Inferior parietal cortex (tissue), 1 donor: ENCODE results near the gene MIPOL1.

Experiments
- DNase-seq: peaks from one replicate; pipeline ENCODE4 v3.0.0-alpha.2; 2016; ENCODE audit errors: extremely low spot score

The MIPOL1 gene

DNA sequence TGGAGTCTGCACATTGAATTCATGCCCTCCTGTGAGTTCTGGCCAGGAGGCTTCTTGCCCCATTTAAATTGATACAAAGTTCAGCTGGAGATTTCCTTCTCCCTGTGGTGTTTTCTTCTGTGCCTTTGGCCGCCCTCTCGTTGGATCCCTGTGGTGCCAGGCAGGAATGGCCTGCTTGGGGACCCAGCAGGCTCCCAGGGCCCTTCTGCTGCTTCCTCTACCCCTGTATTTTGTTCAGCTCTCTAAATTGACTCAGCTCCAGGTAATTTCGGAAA lies 200.1 kb downstream of the MIPOL1 start:
- DNase-seq: no peak

DNA sequence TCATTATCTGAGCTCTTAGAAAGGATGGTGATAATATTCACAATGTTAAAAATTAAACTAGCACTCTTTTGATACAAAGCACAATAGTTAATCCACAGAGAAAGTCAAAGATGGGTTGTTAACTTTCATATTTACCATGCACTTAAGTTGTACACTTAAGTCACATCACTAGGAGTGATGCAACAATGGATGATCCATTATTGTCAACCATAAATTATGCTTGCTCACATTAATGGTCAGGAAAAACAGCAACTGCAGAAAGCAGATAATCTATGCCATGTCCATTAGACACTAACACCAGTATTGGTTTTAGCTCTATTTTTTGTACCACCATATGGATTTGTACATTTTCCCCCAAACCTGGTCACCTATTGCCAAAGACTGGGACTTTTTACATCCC lies 201.8 kb downstream of the MIPOL1 start:
- DNase-seq: no peak

DNA sequence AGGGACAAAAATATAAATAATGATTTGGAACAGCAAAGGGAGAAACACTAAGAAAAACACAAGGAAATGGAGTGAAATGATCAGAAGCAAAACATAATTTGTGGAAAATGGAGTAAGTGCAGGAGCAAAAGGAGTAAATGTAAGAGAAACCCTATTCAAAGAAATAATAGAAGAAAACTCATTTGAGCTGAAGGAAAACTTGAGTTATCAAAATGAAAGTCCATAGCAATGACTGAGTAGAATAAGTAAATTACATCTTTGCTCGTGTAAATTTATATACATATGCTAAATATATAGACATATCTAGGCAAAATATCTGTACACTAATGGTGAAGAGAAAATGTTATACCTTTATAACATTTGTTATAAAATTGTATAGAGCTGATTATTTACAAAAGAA lies 203.4 kb downstream of the MIPOL1 start:
- DNase-seq: no peak

DNA sequence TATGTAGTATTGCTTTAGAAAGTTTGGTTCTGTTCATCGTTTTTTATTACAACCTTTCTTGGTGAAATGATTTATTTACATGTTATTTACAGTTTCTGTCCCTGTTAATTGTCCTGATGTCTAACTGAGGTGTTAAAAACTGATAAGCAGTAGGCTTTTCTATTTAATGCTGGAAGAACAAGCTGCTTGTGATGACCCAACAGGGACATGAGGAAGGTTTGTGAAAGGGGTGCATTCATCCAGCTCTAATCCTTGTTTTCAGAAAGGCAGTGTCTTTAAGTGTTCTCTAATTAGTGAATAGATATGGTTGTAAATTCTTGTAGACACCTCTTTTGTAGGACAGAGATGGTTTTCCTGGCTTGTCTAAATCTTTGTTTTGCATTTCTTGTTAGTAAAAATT lies 205.9 kb downstream of the MIPOL1 start:
- no peak for DNase-seq

DNA sequence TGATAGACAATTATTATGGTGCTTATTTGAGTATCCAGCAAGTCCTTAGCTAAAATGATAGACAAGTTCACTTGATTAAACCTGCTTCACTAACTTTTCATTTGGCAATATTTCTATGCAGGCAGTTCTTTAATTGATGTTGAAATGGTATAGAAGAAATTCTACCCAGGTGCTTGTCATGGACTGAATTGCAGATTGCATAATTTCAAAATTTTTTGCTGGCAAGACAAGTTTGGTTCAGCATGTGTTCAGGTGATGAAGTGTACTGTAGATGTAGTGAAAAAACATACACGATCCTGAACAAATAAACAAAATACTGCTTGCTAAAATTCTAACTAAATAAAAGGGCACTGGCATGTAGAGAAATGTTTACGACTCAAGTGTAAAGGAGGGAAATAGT lies 208.4 kb downstream of the MIPOL1 start:
- no peak for DNase-seq

DNA sequence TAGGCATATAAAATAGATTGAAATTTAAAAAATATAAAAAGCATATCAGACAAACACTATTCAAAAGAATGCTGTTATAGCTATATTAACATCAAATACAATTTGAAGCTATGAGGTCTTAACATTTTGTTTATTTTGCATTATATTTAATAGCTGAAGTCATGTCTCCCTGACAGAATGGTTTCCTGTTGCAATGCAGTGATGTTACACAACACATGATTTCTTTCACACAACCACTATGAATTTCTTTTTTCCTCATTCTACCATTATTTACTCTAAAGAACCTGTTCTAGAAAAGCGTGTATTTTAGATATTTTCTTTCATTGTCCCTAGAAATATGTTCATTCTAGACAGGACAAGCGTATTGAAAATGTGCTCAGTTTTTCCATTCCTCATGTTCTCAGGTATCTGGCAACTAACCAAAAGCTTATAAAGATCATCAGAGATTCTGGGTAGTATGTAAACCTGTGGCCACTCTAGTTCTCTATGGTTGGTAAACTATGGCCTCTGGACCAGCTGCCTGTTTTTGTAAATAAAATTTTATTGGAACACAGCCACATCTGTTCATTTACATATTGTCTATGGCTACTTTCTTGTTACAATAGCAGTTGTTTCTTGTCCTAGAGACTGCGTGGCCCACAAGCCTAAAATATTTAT lies 213.5 kb downstream of the MIPOL1 start:
- no peak for DNase-seq

DNA sequence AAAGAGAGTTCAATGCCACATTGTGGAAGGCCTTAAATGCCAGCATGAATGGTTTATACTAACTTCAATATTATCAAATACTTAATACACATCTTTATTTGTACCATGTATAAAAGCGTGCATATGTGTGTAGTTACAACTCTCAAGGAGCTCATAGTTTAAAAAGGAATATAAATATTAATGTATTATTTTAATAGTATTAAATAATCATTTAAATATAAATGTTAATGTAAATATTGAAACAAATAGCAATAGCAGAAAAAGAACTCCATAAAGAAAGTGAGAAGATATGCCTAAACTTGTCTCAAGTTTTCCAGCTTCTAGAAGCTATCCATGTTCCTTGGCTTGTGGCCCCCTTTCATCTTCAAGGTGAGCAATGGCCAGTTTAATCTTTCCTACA lies 215.3 kb downstream of the MIPOL1 start:
- DNase-seq: no peak

DNA sequence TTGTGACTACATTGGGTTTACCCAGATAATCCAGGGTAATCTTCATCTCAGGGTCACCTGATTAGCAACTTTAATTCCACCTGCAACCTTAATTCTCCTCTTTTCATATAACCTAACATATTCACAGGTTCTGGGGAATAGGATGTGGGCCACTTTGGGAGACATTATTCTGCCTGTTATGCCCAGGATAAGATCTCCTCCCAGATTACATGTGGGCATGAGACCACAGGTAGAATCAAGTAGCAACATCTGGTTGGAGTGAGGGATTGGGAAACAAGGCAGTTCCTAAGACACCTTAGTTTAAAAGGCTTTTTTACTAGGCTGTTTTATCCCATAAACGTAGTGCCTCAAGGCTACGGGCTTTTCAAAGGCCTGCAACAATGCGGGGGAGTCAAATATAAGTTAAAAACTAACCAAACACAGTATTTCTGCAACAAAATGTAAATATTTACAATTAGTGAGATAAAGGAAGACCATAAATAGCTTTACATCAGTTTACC lies 215.8 kb downstream of the MIPOL1 start:
- DNase-seq: no peak

DNA sequence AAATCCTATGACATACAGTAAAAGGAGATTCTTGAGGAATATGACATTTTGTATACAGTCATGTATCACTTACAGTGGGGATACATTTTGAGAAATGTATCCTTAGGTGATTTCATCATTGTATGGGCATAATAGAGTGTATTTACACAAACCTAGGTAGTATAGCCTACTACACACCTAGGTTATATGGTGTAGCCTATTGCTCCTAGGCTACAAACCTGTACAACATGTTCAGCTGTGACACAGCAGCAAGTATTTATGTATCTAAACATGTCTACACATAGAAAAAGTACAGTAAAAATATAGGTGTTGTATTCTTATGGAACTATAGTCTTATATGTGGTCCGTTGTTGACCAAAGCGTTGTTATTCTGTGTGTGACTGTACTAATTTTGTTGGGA lies 218.5 kb downstream of the MIPOL1 start:
- no peak for DNase-seq

DNA sequence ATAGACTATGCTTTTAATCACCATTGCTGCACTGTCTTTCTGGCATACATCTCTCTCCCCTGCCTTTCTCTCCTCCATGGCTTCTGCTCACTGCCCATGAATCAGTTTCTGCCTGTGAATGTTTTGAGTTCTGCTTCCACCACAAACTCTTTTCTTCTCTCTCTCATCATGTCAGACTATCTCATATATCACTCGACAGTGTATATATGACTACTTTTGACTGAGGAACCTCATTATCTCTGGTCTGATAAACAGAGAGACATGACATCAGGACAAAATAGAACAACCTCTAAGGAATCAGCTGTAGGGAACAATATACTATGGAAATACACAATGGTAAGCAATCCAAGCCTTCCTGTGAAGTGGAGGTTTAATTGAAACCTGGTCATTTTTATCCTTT lies 219.4 kb downstream of the MIPOL1 start:
- no peak for DNase-seq

DNA sequence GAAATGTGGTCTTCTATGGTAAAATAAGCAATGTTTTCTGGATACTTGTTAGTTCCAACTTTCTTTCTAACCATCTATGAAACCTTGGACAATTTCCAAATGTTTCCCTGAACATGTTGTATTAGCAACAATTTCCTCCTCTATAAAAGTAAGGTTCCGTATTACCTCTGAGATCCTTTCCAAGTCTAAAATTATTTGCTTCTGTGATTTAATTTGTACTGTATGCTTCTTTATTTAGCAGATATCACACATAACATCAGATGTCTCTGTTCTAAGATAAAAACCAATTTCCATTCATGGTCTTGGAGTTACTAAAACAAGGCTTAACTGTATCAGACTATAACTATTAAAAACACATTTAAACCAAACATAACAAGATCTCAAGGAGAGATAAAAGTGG lies 220.1 kb downstream of the MIPOL1 start:
- DNase-seq: no peak

DNA sequence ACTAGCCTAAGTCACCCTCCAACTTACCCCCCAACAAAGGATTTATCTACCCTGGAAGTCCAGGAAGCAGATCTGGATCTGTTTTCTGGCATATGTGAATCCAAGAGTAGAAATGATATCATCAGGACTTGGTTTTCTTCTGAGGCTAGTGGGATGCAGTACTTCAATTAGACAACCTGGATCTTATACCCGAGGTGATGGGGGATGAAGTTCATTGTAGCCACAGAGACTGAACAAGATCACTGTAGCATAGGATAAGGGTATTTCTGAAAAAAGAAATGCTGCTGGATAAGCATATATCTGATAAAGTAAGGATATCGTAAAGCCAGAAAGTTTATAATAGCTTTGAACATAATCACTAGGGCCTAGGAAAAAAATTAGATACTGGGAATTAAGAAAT lies 222.9 kb downstream of the MIPOL1 start:
- DNase-seq: no peak

DNA sequence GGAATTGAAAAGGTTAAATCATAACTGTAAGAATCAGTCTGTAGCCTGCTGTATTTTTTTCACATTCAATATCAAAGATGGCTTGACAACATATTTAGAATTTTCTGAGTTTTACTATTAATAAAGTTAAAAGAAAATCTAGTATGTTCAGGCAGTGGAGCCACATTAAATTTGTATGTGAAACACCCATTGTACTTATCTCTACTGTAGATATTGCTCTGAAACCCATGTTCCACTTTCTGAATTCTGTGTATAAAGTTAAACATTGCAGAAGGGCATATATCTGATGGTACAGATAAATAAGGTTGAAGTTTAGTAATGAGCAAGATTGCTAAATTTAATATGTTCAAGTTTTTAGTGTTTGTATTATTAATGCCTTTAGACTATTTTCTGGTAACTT lies 224.6 kb downstream of the MIPOL1 start:
- no peak for DNase-seq

DNA sequence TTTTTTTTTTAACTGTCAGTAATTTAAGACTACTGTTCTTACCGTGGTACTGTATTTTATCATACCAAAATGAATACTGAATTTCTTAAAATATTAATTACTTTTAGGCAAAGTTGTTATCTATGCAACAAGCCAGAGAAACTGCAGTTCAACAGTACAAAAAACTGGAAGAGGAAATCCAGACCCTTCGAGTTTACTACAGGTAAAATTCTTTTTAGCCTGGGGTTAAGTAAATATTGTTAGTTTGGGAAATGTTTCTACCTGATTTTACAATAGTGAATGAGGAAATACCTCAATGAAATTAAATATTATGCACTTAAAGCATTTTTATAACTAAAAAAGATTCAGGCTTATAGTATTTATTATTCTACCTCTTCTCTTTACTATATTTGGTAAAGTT lies 225.0 kb downstream of the MIPOL1 start:
- DNase-seq: no peak

DNA sequence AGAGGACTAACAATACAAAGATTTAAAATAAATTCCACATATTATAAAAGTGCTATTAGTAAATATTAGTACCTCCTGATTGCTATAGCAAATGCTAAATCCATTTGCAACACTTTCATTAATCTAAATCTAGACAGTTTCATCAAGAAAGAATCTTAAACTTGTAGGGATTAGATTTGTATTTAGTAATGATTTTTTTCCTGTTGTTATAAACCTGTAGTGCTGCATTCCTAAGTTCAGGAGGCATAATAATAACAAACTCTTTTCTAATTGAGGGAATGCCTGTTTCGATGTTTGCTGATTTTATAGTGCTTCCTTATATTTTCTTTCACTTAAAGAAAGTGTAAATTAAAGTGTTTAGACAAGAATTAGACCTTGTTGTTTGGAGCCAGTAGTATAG lies 231.2 kb downstream of the MIPOL1 start:
- DNase-seq: no peak

DNA sequence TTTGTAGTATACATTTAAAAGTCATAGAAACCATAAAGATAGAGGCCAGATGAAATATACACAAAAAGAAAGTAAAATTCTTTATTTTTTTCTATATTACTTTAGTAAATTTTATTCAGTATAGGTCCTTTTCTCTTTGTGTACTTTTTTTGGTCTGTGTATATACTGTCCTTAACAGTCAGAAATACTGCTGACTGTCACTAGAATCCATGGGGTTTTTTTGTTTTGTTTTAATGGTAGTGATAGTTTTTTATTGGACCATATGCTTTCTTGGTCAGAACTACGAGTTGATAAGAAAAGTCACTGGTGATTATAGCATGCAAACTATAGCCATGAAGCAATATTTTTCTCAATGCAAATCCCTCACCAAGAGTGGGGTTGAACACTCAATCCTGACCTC lies 231.9 kb downstream of the MIPOL1 start:
- no peak for DNase-seq

DNA sequence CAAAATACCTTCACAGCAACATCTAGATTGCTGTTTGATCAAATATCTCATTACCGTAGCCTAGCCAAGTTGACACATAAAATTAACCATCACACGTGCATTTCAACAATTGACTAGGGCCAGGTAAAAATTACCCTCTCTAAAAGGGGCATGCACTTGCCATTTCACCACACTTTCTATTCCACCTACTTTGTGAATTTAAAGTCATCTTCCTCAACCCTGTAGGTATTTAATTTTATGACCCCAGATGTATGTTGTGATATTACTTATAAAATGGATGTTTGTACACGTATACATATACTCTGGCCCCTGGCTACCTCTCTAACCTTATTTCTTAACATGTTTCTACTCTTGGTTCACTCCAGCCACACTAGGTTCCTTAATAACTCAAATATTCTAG lies 237.1 kb downstream of the MIPOL1 start:
- no peak for DNase-seq

DNA sequence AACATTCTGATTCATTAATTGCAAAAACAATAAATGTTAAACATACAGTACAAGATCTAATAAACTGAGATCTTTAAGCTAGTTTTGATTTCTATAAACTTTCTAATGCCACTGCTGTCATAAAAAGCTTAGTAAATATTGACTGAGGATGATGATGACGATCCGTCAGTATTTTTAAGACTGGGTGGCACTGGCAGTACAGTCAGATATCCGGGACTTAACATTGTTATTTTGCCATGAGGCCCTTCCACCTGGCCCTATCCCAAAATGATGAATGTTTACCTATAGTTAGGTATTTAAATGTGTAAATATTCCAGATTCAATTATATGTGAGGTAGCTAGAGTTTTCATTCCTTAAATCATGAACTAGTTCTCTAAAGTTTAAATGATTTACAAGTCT lies 238.8 kb downstream of the MIPOL1 start:
- DNase-seq: no peak

DNA sequence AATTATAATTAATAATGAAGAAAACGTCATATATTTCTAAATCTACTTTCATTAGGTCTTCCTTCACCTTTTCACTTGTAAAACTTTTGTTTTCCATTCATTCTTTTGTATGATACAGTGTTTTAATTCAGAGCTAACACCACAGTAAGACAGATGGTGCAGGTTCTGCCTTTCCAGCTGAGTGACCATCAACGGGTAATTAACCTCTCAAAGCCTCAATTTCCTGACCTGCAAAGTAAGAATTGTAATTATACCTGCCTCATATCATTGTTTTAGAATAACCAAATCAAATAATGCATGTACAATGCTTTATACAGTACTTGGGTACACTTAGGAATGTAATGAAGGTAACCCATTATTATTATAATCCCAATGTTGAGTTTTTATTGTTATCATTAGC lies 239.8 kb downstream of the MIPOL1 start:
- DNase-seq: no peak

DNA sequence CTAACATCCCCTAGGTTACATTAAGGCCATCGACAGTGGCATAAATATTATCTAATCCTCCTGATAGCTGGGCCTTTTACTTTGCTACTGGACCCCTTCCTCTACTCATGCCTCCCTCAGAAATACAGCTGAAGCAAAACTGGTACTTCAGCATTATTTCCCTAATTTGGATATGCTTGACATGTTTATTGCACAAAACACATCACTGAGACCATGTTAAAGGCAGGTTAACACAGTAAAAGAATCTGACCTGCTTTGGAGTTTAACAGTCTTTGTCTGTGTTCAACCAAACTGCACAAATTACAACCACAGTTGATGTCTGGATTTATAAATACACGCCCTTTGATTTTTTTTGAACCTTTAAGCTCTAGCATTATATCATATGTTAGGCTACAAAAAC lies 240.7 kb downstream of the MIPOL1 start:
- DNase-seq: no peak

DNA sequence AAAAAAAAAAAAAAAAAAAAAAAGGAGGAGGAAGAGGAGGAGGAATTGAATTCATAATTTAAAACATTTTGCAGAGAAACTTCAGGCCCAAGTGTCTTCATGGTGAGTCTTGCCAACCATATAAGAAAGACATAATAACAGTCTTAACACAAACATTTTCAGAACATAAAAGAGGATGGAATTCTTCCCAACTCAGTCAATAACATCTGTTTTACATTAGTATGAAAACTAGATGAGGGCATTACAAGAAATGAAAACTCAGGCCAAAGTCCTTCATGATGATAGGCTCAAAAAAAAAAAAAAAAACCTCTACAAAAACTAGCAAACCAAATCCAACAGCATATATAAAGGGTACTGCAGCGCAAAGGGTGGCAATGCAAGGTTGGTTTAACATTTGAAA lies 245.7 kb downstream of the MIPOL1 start:
- DNase-seq: no peak

DNA sequence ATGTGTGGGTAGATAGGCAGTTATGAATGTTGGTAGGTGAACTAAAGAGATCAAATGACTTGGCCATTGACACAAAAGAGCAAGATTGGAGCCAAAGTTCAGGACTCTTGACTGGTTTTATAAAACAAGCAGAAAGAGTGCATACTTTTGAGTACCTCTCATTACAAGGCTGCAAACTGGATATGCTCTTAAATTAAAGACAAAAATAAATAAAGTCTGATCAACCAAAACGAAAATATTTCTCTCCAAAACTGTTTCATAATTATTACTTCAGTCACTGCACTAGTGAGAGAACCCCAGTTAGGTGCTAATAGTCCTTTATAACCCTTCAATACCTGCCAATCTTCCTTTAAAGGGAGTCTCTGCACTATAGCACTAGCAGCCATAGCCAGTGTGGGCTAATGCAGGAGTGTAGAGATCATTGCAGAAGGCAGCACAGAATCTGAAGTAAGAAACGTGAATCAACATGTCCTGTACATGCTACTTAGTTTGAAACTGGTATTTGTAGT lies 250.2 kb downstream of the MIPOL1 start:
- no peak for DNase-seq

DNA sequence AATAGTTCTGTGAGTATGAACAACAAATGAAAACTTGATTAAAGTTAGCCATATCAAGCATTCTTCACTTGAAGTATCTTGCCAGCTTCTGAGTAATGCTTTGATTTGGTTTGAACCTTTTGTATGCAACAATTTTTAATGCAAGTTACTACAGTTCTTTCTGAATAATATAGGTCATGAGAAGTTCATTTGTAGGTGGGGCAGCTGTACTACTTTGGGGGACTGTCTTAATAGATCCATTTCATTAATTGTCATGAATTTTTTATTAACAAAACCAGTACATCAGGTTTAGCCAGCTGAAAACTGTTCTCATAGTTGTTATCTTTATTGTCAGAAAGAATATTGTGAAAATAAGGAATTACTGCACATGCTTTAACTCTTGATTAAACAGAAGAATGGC lies 254.6 kb downstream of the MIPOL1 start:
- no peak for DNase-seq

DNA sequence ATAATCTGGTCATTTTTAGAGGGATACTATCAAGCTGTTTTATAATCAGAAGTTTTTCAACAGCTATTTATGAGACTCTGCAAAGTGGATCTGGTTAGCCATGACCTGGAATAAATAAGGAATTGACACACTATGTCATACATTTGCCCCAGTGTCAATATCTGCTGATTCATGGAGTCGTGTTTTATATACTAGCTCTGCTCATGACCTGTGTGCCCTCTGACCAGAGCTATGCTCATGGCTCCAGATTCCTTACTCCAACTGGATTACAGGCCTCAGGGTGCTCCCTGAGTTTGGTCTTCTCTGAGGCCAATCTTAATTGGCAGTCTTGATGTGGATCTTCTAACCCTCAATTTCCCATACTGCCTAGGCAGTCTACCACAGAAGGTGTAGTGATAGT lies 256.2 kb downstream of the MIPOL1 start:
- DNase-seq: no peak
